Thyroid gland (tissue), 4 donors: Measurements from ENCODE around the gene PCDH1. TPM values are rescaled to one million over a fixed set of nuclear protein-coding genes. Genes with fewer than 3 reads are reported as not detected.

Experiments
- DNase-seq, 2 donors: peaks; one replicate each; pipeline ENCODE4 v3.0.0-alpha.2; 2019
- H3K27ac ChIP-seq, 3 donors: fragments of 200-600 bp; sonication (generic); 1 replicate in 2 of 3; 2 replicates in 1 of 3; pipeline ENCODE4 v1.5.1; 2016 to 2019; ENCODE audit warnings: mild to moderate bottlenecking in 1 of 3, moderate library complexity in 1 of 3
- H3K27me3 ChIP-seq: fragments of 200-600 bp; sonication (generic); one replicate; pipeline ENCODE4 v1.5.1; 2019
- H3K36me3 ChIP-seq, 2 donors: fragments of 200-600 bp; sonication (generic); one replicate each; pipeline ENCODE4 v1.5.1; 2016 to 2019
- H3K4me1 ChIP-seq, 2 donors: fragments of 200-600 bp; sonication (generic); one replicate each; pipeline ENCODE4 v1.5.1; 2017 to 2019
- H3K4me3 ChIP-seq, 3 donors: fragments of 200-600 bp; sonication (generic); replicated peaks in 1 of 3; 1 replicate in 2 of 3; 2 replicates in 1 of 3; pipeline ENCODE4 v1.5.1; 2016; ENCODE audit warnings: mild to moderate bottlenecking in 1 of 3
- H3K9me3 ChIP-seq: fragments of 200-600 bp; sonication (generic); one replicate; pipeline ENCODE4 v1.5.1; 2017
- POLR2A ChIP-seq, 2 donors: fragments of 450-650 bp; IDR thresholded peaks; one replicate each; pipeline ENCODE4 v1.6.1; 2017; ENCODE audit warnings: antibody characterized with exemption in 2 of 2, mild to moderate bottlenecking in 2 of 2, moderate library complexity in 1 of 2
- WGBS, 2 donors: methylation state at CpG; one replicate each; pipeline ENCODE4 v1.1.5; 2017; 5-methylcytosine and 5-hydroxymethylcytosine counted together
- intact Hi-C: fragments of 100-400 bp; cut with DNase I; formaldehyde crosslinking; loops from one replicate; pipeline ENCODE4 v1.15.1; 2023
- total RNA-seq, 4 donors: library from RNA; depleted of rRNA; stranded (reverse); fragments of >200 nt; gene quantifications; one replicate each; pipeline ENCODE4 v1.2.3, GENCODE V29; 2016
- TF ChIP-seq, protein P1 (sequence below), 6 experiments: fragments of 200-600 bp in 3 of 6; fragments of 450-650 bp in 3 of 6; sonication (generic) in 3 of 6; IDR thresholded peaks; one replicate each; pipeline ENCODE4 v1.5.1; 2016 to 2019; ENCODE audit warnings: antibody characterized with exemption in 6 of 6, mild to moderate bottlenecking in 2 of 6, inconsistent platforms in 1 of 6, moderate library complexity in 1 of 6

The PCDH1 gene
- total RNA-seq, 4 donors from 2014 or later: 23.4 to 76.2 (median 37.5) TPM

- TF ChIP-seq POLR2A (IDR thresholded peaks at IDR 0.05): no peak
- TF ChIP-seq, protein P1, sequence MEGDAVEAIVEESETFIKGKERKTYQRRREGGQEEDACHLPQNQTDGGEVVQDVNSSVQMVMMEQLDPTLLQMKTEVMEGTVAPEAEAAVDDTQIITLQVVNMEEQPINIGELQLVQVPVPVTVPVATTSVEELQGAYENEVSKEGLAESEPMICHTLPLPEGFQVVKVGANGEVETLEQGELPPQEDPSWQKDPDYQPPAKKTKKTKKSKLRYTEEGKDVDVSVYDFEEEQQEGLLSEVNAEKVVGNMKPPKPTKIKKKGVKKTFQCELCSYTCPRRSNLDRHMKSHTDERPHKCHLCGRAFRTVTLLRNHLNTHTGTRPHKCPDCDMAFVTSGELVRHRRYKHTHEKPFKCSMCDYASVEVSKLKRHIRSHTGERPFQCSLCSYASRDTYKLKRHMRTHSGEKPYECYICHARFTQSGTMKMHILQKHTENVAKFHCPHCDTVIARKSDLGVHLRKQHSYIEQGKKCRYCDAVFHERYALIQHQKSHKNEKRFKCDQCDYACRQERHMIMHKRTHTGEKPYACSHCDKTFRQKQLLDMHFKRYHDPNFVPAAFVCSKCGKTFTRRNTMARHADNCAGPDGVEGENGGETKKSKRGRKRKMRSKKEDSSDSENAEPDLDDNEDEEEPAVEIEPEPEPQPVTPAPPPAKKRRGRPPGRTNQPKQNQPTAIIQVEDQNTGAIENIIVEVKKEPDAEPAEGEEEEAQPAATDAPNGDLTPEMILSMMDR (IDR thresholded peaks at IDR 0.05): peak in 4 of 6 experiments; percentile 29 to 57 (median 40)
- peak in 1 of 2 donors; percentile 17 for DNase-seq
- Histone ChIP-seq H3K4me3 (no peak overlapping the region), H3K27ac (no peak overlapping the region), H3K4me1 (peaks cover 0 to 1% of the 10 kb centered on the region in 2 donors), H3K36me3 (no peaks in the 10 kb centered on the region), H3K9me3 (no peaks in the 10 kb centered on the region), H3K27me3 (no peaks in the 10 kb centered on the region)
- intact Hi-C loops: no loop called here
- 17 to 22% methylated on average over 14 of the region's 29 CpGs for WGBS, 2 donors
Observed at GRCh38 chr5:141811287-141812155, 66.7 kb downstream of the PCDH1 start.

DNA sequence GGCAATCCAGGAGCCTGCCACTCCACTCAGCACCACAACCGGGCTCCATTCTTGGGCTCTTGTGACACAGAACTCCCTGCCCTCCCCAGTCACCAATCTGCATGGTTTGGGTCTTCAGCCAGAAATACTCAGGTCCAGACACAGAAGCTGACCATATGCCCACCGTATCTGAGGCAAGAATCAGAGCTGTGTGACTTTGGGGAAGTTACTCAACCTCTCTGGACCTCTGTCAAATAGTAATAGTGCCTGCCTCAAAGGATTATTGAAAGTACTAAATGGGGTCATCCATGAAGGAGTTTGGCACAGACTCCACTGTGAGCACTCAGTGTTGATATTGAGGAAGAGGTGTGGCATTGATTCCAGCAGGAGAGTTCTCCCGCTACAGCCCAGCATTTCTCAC is 67.5 kb downstream of the PCDH1 start:
- no peak overlapping the region for H3K27ac ChIP-seq
- intact Hi-C loops: no loop called here
- H3K27me3 ChIP-seq: no peaks in the 10 kb centered on the region
- TF ChIP-seq, protein P1 (IDR thresholded peaks at IDR 0.05): no peak
- TF ChIP-seq POLR2A (IDR thresholded peaks at IDR 0.05): no peak
- no peak overlapping the region for H3K4me3 ChIP-seq
- 57 to 75% methylated on average over 3 of the region's 3 CpGs for WGBS, 2 donors
- DNase-seq: no peak
- no peaks in the 10 kb centered on the region for H3K36me3 ChIP-seq
- no peaks in the 10 kb centered on the region for H3K9me3 ChIP-seq
- H3K4me1 ChIP-seq: peaks cover 0 to 6% of the 10 kb centered on the region in 2 donors

- intact Hi-C loops: no loop called here
- Histone ChIP-seq H3K27me3 (no peaks in the 10 kb centered on the region), H3K9me3 (no peaks in the 10 kb centered on the region), H3K4me1 (peaks cover 0 to 8% of the 10 kb centered on the region in 2 donors), H3K4me3 (no peak overlapping the region), H3K36me3 (no peaks in the 10 kb centered on the region), H3K27ac (no peak overlapping the region)
- 81 to 87% methylated on average over 15 of the region's 15 CpGs for WGBS, 2 donors
- no peak for TF ChIP-seq POLR2A (IDR thresholded peaks at IDR 0.05)
- TF ChIP-seq, protein P1 (IDR thresholded peaks at IDR 0.05): no peak
- DNase-seq: no peak
Observed at GRCh38 chr5:141809380-141810096, 68.7 kb downstream of the PCDH1 start.

GRCh38 chr5:141808857-141809256 is 69.4 kb downstream of the PCDH1 start:
- H3K36me3 ChIP-seq: no peaks in the 10 kb centered on the region
- H3K27ac ChIP-seq: no peak overlapping the region
- no peaks in the 10 kb centered on the region for H3K9me3 ChIP-seq
- H3K4me1 ChIP-seq: peaks cover 0 to 11% of the 10 kb centered on the region in 2 donors
- TF ChIP-seq, protein P1 (IDR thresholded peaks at IDR 0.05): no peak
- TF ChIP-seq POLR2A (IDR thresholded peaks at IDR 0.05): no peak
- intact Hi-C loops: no loop called here
- H3K27me3 ChIP-seq: no peaks in the 10 kb centered on the region
- no peak for DNase-seq
- WGBS, 2 donors: 76 to 79% methylated on average over 2 of the region's 2 CpGs
- no peak overlapping the region for H3K4me3 ChIP-seq

- H3K27ac ChIP-seq: no peak overlapping the region
- H3K27me3 ChIP-seq: no peaks in the 10 kb centered on the region
- TF ChIP-seq POLR2A (IDR thresholded peaks at IDR 0.05): no peak
- TF ChIP-seq, protein P1 (IDR thresholded peaks at IDR 0.05): no peak
- DNase-seq: no peak
- no peak overlapping the region for H3K4me3 ChIP-seq
- WGBS, 2 donors: 71 to 88% methylated on average over 6 of the region's 6 CpGs
- H3K36me3 ChIP-seq: no peaks in the 10 kb centered on the region
- H3K9me3 ChIP-seq: no peaks in the 10 kb centered on the region
- intact Hi-C loops: no loop called here
- peaks cover 0 to 12% of the 10 kb centered on the region in 2 donors for H3K4me1 ChIP-seq
Observed at GRCh38 chr5:141807732-141808131, 70.5 kb downstream of the PCDH1 start.
